Measurements from ENCODE around the gene SNX3. TPM values are rescaled to one million over a fixed set of nuclear protein-coding genes. Genes with fewer than 3 reads are reported as not detected.

The SNX3 gene
- total and polyA plus RNA-seq, 4 donors = 124 to 245 (median 171) TPM

DNA sequence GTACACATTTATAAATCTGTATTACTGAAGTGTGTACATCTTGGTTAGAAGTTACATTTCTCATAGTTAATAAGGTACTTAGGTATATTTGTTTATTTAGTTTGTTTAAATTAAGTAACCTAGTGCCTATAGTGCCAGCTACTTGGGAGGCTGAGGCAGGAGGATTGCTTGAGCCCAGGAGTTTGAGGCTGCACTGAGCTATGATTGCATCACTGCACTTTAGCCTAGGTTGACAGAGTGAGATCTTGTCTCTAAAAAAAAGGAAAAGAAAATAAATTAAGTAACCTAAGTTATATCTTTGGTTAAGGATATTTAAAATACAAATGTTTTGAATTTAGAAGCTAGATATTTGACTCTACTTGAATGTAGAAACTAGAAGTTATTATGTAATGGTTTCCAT, 24.5 kb upstream of the SNX3 start:
- Histone ChIP-seq H3K4me1 (ENCODE audit: control insufficient read depth in 5 of 5, insufficient read depth in 5 of 5, low read length in 5 of 5) (no peaks in the 10 kb centered on the region), H3K9me3 (ENCODE audit: control insufficient read depth in 4 of 4, insufficient read depth in 3 of 4, low read length in 3 of 4) (no peaks in the 10 kb centered on the region), H3K4me3 (no peak overlapping the region), H3K9ac (ENCODE audit: insufficient read depth in 1 of 2, low read length in 2 of 2) (no peak overlapping the region), H3K27ac (ENCODE audit: low read depth in 1 of 2, low read length in 1 of 2) (no peak overlapping the region), H3K27me3 (ENCODE audit: control insufficient read depth in 3 of 3, insufficient read depth in 3 of 3, low read length in 2 of 3) (no peaks in the 10 kb centered on the region), H3K36me3 (ENCODE audit: control insufficient read depth in 4 of 4, insufficient read depth in 4 of 4, low read length in 4 of 4) (no peaks in the 10 kb centered on the region)
- no peak for TF ChIP-seq CTCF (IDR thresholded peaks at IDR 0.05; ENCODE audit: control extremely low read depth, extremely low read depth)
- DNase-seq (no peak), ATAC-seq (ENCODE audit: insufficient read depth, low FRiP score) (no peak)

- TF ChIP-seq CTCF (IDR thresholded peaks at IDR 0.05; ENCODE audit: control extremely low read depth, extremely low read depth) = no peak
- H3K4me3 ChIP-seq = no peak overlapping the region
- no peak for DNase-seq
- no peaks in the 10 kb centered on the region for H3K9me3 ChIP-seq (ENCODE audit: control insufficient read depth in 4 of 4, insufficient read depth in 3 of 4, low read length in 3 of 4)
- no peak for ATAC-seq (ENCODE audit: insufficient read depth, low FRiP score)
- no peak overlapping the region for H3K27ac ChIP-seq (ENCODE audit: low read depth in 1 of 2, low read length in 1 of 2)
- H3K4me1 ChIP-seq (ENCODE audit: control insufficient read depth in 5 of 5, insufficient read depth in 5 of 5, low read length in 5 of 5) = no peaks in the 10 kb centered on the region
- WGBS, 2 donors = 85 to 87% methylated on average over 4 of the region's 4 CpGs
- H3K27me3 ChIP-seq (ENCODE audit: control insufficient read depth in 3 of 3, insufficient read depth in 3 of 3, low read length in 2 of 3) = no peaks in the 10 kb centered on the region
- no peak overlapping the region for H3K9ac ChIP-seq (ENCODE audit: insufficient read depth in 1 of 2, low read length in 2 of 2)
- H3K36me3 ChIP-seq (ENCODE audit: control insufficient read depth in 4 of 4, insufficient read depth in 4 of 4, low read length in 4 of 4) = no peaks in the 10 kb centered on the region
Measured at GRCh38 chr6:108277831-108278230, 17.0 kb upstream of the SNX3 start.

DNA sequence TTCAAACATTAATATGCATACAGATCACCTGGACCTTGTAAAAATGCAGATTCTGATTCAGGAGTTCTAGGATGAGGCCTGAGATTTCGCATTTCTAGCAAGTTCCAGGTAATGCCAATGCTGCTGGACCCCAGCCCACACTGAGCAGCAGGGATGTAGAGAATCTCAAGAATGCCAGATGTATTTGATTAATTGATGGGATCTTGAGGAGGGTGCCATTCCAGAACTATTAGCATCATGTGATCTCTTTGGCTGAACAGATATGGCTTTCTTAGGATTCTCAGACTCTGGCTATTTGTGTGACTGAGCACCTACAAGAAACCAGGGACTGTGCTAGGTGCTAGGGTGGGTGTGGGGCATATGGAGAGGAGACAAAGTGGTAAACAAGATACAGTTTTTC, 16.5 kb upstream of the SNX3 start:
- no peaks in the 10 kb centered on the region for H3K9me3 ChIP-seq (ENCODE audit: control insufficient read depth in 4 of 4, insufficient read depth in 3 of 4, low read length in 3 of 4)
- whole genome bisulfite sequencing, 2 donors = 94 to 96% methylated on average over 1 of the region's 1 CpG
- H3K27ac ChIP-seq (ENCODE audit: low read depth in 1 of 2, low read length in 1 of 2) = no peak overlapping the region
- no peak for TF ChIP-seq CTCF (IDR thresholded peaks at IDR 0.05; ENCODE audit: control extremely low read depth, extremely low read depth)
- no peak for ATAC-seq (ENCODE audit: insufficient read depth, low FRiP score)
- H3K4me1 ChIP-seq (ENCODE audit: control insufficient read depth in 5 of 5, insufficient read depth in 5 of 5, low read length in 5 of 5) = no peaks in the 10 kb centered on the region
- no peak for DNase-seq
- H3K9ac ChIP-seq (ENCODE audit: insufficient read depth in 1 of 2, low read length in 2 of 2) = no peak overlapping the region
- H3K27me3 ChIP-seq (ENCODE audit: control insufficient read depth in 3 of 3, insufficient read depth in 3 of 3, low read length in 2 of 3) = no peaks in the 10 kb centered on the region
- H3K36me3 ChIP-seq (ENCODE audit: control insufficient read depth in 4 of 4, insufficient read depth in 4 of 4, low read length in 4 of 4) = no peaks in the 10 kb centered on the region
- no peak overlapping the region for H3K4me3 ChIP-seq

DNA sequence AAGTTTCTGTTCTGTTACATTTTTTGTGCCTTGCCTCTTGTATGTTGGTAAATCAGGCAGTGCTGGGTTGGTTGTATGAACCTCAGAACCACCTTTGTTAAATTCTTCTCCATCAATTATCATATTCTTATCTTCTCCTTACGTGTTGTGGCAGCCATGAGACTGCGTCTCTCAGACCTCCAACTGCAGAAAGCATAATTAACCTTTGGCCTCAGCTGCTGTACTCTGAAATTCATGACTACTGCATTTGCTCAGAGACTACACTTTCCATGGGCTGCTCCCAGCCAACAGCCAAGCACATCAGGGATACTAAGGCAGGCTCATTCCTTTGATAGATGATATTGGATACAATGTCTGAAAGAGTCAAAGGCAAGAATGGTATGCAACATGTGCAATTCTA, 15.1 kb upstream of the SNX3 start:
- no peak overlapping the region for H3K9ac ChIP-seq (ENCODE audit: insufficient read depth in 1 of 2, low read length in 2 of 2)
- ATAC-seq (ENCODE audit: insufficient read depth, low FRiP score) = no peak
- no peaks in the 10 kb centered on the region for H3K36me3 ChIP-seq (ENCODE audit: control insufficient read depth in 4 of 4, insufficient read depth in 4 of 4, low read length in 4 of 4)
- no peaks in the 10 kb centered on the region for H3K9me3 ChIP-seq (ENCODE audit: control insufficient read depth in 4 of 4, insufficient read depth in 3 of 4, low read length in 3 of 4)
- no peaks in the 10 kb centered on the region for H3K4me1 ChIP-seq (ENCODE audit: control insufficient read depth in 5 of 5, insufficient read depth in 5 of 5, low read length in 5 of 5)
- no peak overlapping the region for H3K4me3 ChIP-seq
- H3K27ac ChIP-seq (ENCODE audit: low read depth in 1 of 2, low read length in 1 of 2) = no peak overlapping the region
- DNase-seq = no peak
- 84 to 94% methylated on average over 2 of the region's 2 CpGs for WGBS, 2 donors
- no peak for TF ChIP-seq CTCF (IDR thresholded peaks at IDR 0.05; ENCODE audit: control extremely low read depth, extremely low read depth)
- H3K27me3 ChIP-seq (ENCODE audit: control insufficient read depth in 3 of 3, insufficient read depth in 3 of 3, low read length in 2 of 3) = no peaks in the 10 kb centered on the region
